ENCODE measurements around the gene B4GALT5.

- TF ChIP-seq, protein P1, sequence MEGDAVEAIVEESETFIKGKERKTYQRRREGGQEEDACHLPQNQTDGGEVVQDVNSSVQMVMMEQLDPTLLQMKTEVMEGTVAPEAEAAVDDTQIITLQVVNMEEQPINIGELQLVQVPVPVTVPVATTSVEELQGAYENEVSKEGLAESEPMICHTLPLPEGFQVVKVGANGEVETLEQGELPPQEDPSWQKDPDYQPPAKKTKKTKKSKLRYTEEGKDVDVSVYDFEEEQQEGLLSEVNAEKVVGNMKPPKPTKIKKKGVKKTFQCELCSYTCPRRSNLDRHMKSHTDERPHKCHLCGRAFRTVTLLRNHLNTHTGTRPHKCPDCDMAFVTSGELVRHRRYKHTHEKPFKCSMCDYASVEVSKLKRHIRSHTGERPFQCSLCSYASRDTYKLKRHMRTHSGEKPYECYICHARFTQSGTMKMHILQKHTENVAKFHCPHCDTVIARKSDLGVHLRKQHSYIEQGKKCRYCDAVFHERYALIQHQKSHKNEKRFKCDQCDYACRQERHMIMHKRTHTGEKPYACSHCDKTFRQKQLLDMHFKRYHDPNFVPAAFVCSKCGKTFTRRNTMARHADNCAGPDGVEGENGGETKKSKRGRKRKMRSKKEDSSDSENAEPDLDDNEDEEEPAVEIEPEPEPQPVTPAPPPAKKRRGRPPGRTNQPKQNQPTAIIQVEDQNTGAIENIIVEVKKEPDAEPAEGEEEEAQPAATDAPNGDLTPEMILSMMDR (IDR thresholded peaks at IDR 0.05; ENCODE audit: low read depth, low read length): no peak
- TF ChIP-seq EZH2phosphoT487 (IDR thresholded peaks at IDR 0.05; ENCODE audit: low read depth): no peak
Measured at GRCh38 chr20:49635166-49635565, 78.5 kb downstream of the B4GALT5 start.

Measured in OCI-LY3 (cell line).